Myocyte (in vitro differentiated cells): Measurements from ENCODE around the gene COX4I2. TPM values are rescaled to one million over a fixed set of nuclear protein-coding genes. Genes with fewer than 3 reads are reported as not detected.
"Not testable (repeated sequence)": the region's sequence is repeated elsewhere in the genome, so short reads cannot be mapped to it uniquely, and the experiment has no call there.

ENCODE experiments used
- DNase-seq: peaks from one replicate; pipeline ENCODE4 v3.0.0-alpha.2; 2012; ENCODE audit warnings: low read depth
- total RNA-seq: library from RNA; depleted of rRNA; stranded (reverse); fragments of >200 nt; gene quantifications from 2 replicates; pipeline ENCODE4 v1.2.3, GENCODE V29; 2014

COX4I2 gene
- total RNA-seq, 1 donor from 2014 or later, result not detected

GRCh38 chr20:31653561-31653960 lies 15.8 kb downstream of the COX4I2 start:
- no peak for DNase-seq

GRCh38 chr20:31654534-31654933 lies 16.8 kb downstream of the COX4I2 start:
- DNase-seq, result no peak

GRCh38 chr20:31661625-31662371 lies 24.1 kb downstream of the COX4I2 start:
- peak; percentile 89 for DNase-seq

GRCh38 chr20:31662372-31662854 lies 24.7 kb downstream of the COX4I2 start:
- no peak for DNase-seq

- DNase-seq, result no peak
Measured at GRCh38 chr20:31663524-31663837, 25.8 kb downstream of the COX4I2 start.

- DNase-seq, result no peak
Measured at GRCh38 chr20:31663838-31664695, 26.4 kb downstream of the COX4I2 start.

GRCh38 chr20:31664696-31665354 lies 27.1 kb downstream of the COX4I2 start:
- DNase-seq, result no peak

GRCh38 chr20:31665753-31666152 lies 28.0 kb downstream of the COX4I2 start:
- DNase-seq, result no peak

GRCh38 chr20:31666258-31667042 lies 28.7 kb downstream of the COX4I2 start:
- DNase-seq, result no peak

- DNase-seq, result no peak
Measured at GRCh38 chr20:31667315-31668285, 29.9 kb downstream of the COX4I2 start.

- DNase-seq, result not testable (repeated sequence)
Measured at GRCh38 chr20:31668944-31669343, 31.2 kb downstream of the COX4I2 start.

- no peak for DNase-seq
Measured at GRCh38 chr20:31669876-31670275, 32.2 kb downstream of the COX4I2 start.

GRCh38 chr20:31670371-31671228 lies 32.9 kb downstream of the COX4I2 start:
- DNase-seq, result peak; percentile 78

GRCh38 chr20:31671324-31671723 lies 33.6 kb downstream of the COX4I2 start:
- DNase-seq, result no peak

GRCh38 chr20:31673435-31673834 lies 35.7 kb downstream of the COX4I2 start:
- no peak for DNase-seq

- no peak for DNase-seq
Measured at GRCh38 chr20:31673943-31674463, 36.3 kb downstream of the COX4I2 start.

GRCh38 chr20:31674895-31675827 lies 37.4 kb downstream of the COX4I2 start:
- DNase-seq, result peak; percentile 86
